Heart left ventricle (tissue), 13 donors: ENCODE results near the gene GPER1.

Source experiments
- POLR2A ChIP-seq, 2 donors: fragments of 450-650 bp; IDR thresholded peaks; one replicate each; pipeline ENCODE4 v1.6.1; 2017; ENCODE audit warnings: antibody characterized with exemption in 2 of 2, mild to moderate bottlenecking in 2 of 2, moderate library complexity in 2 of 2
- TF ChIP-seq, protein P1 (sequence below), 12 donors: fragments of 200-600 bp; sonication (generic) in 4 of 12; IDR thresholded peaks; one replicate each; pipeline versions ENCODE4 v1.5.0 to v1.8.0; 2018 to 2022; ENCODE audit warnings: antibody characterized with exemption in 12 of 12, mild to moderate bottlenecking in 5 of 12
- donor health status: ischemic (EF 13 %, LVEDD 7.1; RV severe dilation, severe dysfunction).
- donor health status: DM: no; HTN: yes; CAD: no.
- donor health status: DM: no; HTN: no; CAD: no.
- donor health status: ischemic (EF 25% LVEDD 6.9; RV normal size, moderate dysfunction).
- donor health status: ischemic (EF 25% LVEDD 5.7; RV mildly dilated, moderate dysfunction).
- donor health status: ischemic (EF 35%, LVEDD 5.7; RV mildly dilated, moderate dysfunction).
- donor health status: nonischemic (EF 11% LVEDD 7.7; RV severe dilation, severe dysfunction).
- donor health status: DM: yes; HTN: yes; CAD: no.
- donor health status: PGD.
- donor health status: ischemic (EF 29% LVEDD 5.4; RV normal size, mild dysfunction).
- donor health status: nonischemic (EF 23%, LVEDD 6.1; RV moderate dilation, normal function).

DNA sequence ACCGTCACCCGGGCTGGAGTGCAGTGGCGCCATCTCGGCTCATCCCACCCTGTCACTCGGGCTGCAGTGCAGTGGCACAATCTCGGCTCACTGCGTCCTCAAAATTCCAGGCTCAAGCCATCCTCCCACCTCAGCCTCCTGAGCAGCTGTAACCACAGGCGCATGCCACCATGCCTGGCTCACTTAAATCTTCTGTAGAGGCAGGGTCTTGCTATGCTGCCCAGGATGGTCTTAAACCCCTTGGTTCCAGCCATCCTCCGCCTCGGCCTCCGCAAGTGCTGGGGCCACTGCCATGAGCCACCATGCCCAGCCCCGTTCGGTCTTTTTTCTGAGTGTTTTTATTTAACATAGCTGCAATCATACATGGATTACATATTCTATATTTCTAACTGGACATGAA, 41.5 kb downstream of the GPER1 start:
- TF ChIP-seq, protein P1, sequence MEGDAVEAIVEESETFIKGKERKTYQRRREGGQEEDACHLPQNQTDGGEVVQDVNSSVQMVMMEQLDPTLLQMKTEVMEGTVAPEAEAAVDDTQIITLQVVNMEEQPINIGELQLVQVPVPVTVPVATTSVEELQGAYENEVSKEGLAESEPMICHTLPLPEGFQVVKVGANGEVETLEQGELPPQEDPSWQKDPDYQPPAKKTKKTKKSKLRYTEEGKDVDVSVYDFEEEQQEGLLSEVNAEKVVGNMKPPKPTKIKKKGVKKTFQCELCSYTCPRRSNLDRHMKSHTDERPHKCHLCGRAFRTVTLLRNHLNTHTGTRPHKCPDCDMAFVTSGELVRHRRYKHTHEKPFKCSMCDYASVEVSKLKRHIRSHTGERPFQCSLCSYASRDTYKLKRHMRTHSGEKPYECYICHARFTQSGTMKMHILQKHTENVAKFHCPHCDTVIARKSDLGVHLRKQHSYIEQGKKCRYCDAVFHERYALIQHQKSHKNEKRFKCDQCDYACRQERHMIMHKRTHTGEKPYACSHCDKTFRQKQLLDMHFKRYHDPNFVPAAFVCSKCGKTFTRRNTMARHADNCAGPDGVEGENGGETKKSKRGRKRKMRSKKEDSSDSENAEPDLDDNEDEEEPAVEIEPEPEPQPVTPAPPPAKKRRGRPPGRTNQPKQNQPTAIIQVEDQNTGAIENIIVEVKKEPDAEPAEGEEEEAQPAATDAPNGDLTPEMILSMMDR (IDR thresholded peaks at IDR 0.05) = no peak
- no peak for TF ChIP-seq POLR2A (IDR thresholded peaks at IDR 0.05)
